Mammary epithelial cell (primary cell): ENCODE results near the gene TRAK1.

ENCODE experiments used
- CTCF ChIP-seq, 2 donors: IDR thresholded peaks in 1 of 2; conservative IDR thresholded peaks in 1 of 2; 2 replicates each; pipeline ENCODE4 v1.5.1; 2011 to 2012; ENCODE audit warnings: inconsistent platforms in 2 of 2, low read length in 2 of 2, mild to moderate bottlenecking in 2 of 2, control low read depth in 1 of 2, low read depth in 1 of 2; ENCODE audit not compliant: insufficient read depth in 1 of 2; ENCODE audit errors: extremely low read depth in 1 of 2
- EZH2 ChIP-seq: IDR thresholded peaks from 2 replicates; pipeline ENCODE4 v1.6.1; 2012; ENCODE audit warnings: low read length, inconsistent platforms, borderline replicate concordance

GRCh38 chr3:42102571-42102970 is 11.4 kb downstream of the TRAK1 start:
- TF ChIP-seq CTCF (conservative IDR thresholded peaks at IDR 0.05 in 1 of 2, IDR thresholded peaks at IDR 0.05 in 1 of 2; ENCODE audit: extremely low read depth in 1 of 2, insufficient read depth in 1 of 2, low read depth in 1 of 2, low read length in 2 of 2) (no peak), EZH2 (no peak)
